Measurements from ENCODE around the gene RBMS3. TPM values are rescaled to one million over a fixed set of nuclear protein-coding genes. Genes with fewer than 3 reads are reported as not detected.
"Not testable (repeated sequence)": the region's sequence is repeated elsewhere in the genome, so short reads cannot be mapped to it uniquely, and the experiment has no call there.

Gene RBMS3
- total RNA-seq (17.5 and 20.8 TPM in 2 replicates), polyA plus RNA-seq (20.8 and 33.4 TPM in 2 replicates)

DNA sequence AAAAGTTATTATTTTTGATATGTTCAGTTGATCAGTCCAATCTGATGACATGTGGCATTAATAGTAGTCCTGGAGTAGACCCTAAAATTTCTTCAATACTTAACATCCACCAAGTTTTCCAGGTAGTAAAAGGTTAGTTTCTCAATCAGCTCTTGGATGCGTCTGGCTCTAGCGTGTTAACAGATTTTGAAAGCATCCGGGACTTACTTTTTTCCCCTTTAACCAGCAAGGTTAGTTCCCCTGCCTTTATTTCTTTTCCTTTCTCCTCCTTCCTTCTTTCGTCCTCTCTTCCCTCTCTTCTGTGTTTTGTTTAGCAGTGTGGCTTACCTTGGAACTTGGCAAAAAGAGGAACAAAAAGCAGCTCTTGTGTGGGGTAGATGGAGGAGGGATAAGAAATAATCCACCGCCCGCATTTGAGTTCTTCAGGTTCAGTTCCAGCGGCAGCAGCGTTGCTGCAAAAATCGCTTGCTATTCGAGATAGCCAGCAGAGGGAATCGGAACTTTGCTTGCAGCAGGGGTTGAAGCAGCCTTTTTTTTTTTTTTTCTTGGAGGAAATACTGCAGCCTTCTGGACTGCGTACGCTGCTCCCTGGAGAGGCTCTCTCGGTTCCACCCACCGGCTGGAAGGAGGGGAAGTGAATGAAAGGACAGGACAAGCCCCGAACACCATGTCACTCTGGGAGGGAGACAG is at the start of gene RBMS3:
Gene RBMS3, plus strand, starts transcription at position 668 of the 690 bp plus-strand sequence.
- H3K4me3 ChIP-seq = peak within 1 kb of the TSS; percentile 54
- H3K4me1 ChIP-seq (ENCODE audit: low read depth) = peaks cover 15% of the 10 kb centered on the region
- H3K27me3 ChIP-seq = no peaks in the 10 kb centered on the region
- no peaks in the 10 kb centered on the region for H3K36me3 ChIP-seq
- TF ChIP-seq, protein P1, sequence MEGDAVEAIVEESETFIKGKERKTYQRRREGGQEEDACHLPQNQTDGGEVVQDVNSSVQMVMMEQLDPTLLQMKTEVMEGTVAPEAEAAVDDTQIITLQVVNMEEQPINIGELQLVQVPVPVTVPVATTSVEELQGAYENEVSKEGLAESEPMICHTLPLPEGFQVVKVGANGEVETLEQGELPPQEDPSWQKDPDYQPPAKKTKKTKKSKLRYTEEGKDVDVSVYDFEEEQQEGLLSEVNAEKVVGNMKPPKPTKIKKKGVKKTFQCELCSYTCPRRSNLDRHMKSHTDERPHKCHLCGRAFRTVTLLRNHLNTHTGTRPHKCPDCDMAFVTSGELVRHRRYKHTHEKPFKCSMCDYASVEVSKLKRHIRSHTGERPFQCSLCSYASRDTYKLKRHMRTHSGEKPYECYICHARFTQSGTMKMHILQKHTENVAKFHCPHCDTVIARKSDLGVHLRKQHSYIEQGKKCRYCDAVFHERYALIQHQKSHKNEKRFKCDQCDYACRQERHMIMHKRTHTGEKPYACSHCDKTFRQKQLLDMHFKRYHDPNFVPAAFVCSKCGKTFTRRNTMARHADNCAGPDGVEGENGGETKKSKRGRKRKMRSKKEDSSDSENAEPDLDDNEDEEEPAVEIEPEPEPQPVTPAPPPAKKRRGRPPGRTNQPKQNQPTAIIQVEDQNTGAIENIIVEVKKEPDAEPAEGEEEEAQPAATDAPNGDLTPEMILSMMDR (IDR thresholded peaks at IDR 0.05; ENCODE audit: low read depth, low read length) = peak; percentile 63
- peak; percentile 87 to 97 for DNase-seq (ENCODE audit: low read depth in 1 of 2, low spot score in 1 of 2)
- H3K9me3 ChIP-seq (ENCODE audit: low read depth) = no peaks in the 10 kb centered on the region
- H3K27ac ChIP-seq = peak within 1 kb of the TSS; percentile 95

GRCh38 chr3:29233126-29233525 is 47.7 kb upstream of the RBMS3 start:
- peak; percentile 27 to 35 for DNase-seq (ENCODE audit: low read depth in 1 of 2, low spot score in 1 of 2)
- not testable (repeated sequence) for H3K4me3 ChIP-seq

DNA sequence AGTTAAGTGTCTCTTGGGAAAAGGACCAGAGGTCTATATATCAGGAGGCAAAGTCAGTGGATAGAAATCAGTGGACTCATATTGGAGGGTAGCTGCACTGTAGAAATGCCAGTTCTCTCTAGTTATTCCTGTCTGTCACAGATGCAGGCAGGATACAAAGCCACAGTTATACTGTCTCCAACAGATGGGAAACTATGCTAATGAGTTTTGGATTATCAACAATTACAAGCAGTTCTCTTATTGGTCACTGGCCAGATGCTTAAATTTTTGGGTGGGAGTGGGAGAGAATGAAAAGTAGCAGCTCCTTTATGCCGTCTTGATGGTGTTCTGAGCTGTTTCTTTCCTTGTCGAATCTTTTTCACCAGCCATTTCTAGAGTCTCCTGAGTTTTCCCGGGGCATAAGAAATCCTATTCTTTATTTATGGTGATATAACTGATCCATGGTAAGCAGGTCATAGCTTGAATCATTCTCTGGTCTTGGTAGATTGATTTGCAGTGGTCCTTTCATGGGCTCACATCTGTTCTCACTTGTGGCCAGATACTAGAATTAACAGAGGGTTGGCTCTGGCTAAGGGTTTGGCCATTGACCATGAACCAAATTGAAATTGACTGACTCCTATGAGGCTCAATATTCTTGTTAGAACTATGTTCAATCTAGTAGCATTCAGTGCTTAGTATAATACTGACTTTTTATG is 44.6 kb upstream of the RBMS3 start:
- H3K27me3 ChIP-seq = no peaks in the 10 kb centered on the region
- DNase-seq (ENCODE audit: low read depth in 1 of 2, low spot score in 1 of 2) = no peak
- no peaks in the 10 kb centered on the region for H3K36me3 ChIP-seq
- H3K9me3 ChIP-seq (ENCODE audit: low read depth) = no peaks in the 10 kb centered on the region
- H3K4me3 ChIP-seq = no peak overlapping the region
- TF ChIP-seq, protein P1 (IDR thresholded peaks at IDR 0.05; ENCODE audit: low read depth, low read length) = no peak
- H3K27ac ChIP-seq = no peak overlapping the region
- no peaks in the 10 kb centered on the region for H3K4me1 ChIP-seq (ENCODE audit: low read depth)

More at GRCh38 chr3:29233126-29233525, 47.7 kb upstream of the RBMS3 start:
- not testable (repeated sequence) for H3K27ac ChIP-seq; H3K36me3 ChIP-seq; H3K9me3 ChIP-seq (ENCODE audit: low read depth); H3K27me3 ChIP-seq
- H3K4me1 ChIP-seq (ENCODE audit: low read depth) = peaks cover 14% of the 10 kb centered on the region

DNA sequence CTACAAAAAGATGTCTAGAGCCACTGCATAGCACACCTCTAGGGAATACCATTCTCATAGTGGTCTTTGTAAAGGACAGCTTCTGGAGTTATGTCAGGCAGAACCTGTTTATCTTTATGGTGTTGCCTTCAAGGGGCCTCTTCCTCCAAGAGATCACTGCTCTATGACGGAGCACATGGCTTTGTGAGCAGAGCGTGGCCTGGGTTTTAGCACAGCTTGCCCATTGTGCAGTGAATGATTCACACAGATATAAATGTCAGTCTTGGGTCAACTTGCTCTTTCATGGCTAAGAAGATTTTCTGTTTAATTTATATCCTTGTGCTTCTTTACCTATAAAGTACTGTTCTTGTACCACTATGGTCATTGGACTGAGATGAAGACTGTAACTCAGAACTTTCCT is 41.5 kb upstream of the RBMS3 start:
- peak in 1 of 2 donors; percentile 37 for DNase-seq (ENCODE audit: low read depth in 1 of 2, low spot score in 1 of 2)

GRCh38 chr3:29240248-29240647 is 40.6 kb upstream of the RBMS3 start:
- Histone ChIP-seq H3K27me3 (no peaks in the 10 kb centered on the region), H3K9me3 (ENCODE audit: low read depth) (no peaks in the 10 kb centered on the region), H3K36me3 (no peaks in the 10 kb centered on the region), H3K4me1 (ENCODE audit: low read depth) (no peaks in the 10 kb centered on the region), H3K27ac (no peak overlapping the region), H3K4me3 (no peak overlapping the region)
- TF ChIP-seq, protein P1 (IDR thresholded peaks at IDR 0.05; ENCODE audit: low read depth, low read length) = no peak
- peak in 1 of 2 donors; percentile 74 for DNase-seq (ENCODE audit: low read depth in 1 of 2, low spot score in 1 of 2)

More for the DNA sequence above, 41.5 kb upstream of the RBMS3 start:
- no peaks in the 10 kb centered on the region for H3K4me1 ChIP-seq (ENCODE audit: low read depth)
- no peak overlapping the region for H3K4me3 ChIP-seq
- no peaks in the 10 kb centered on the region for H3K27me3 ChIP-seq
- no peak overlapping the region for H3K27ac ChIP-seq
- H3K9me3 ChIP-seq (ENCODE audit: low read depth) = no peaks in the 10 kb centered on the region
- no peaks in the 10 kb centered on the region for H3K36me3 ChIP-seq
- TF ChIP-seq, protein P1 (IDR thresholded peaks at IDR 0.05; ENCODE audit: low read depth, low read length) = no peak

- no peaks in the 10 kb centered on the region for H3K27me3 ChIP-seq
- H3K4me3 ChIP-seq = no peak overlapping the region
- no peaks in the 10 kb centered on the region for H3K4me1 ChIP-seq (ENCODE audit: low read depth)
- H3K9me3 ChIP-seq (ENCODE audit: low read depth) = no peaks in the 10 kb centered on the region
- H3K36me3 ChIP-seq = no peaks in the 10 kb centered on the region
- no peak overlapping the region for H3K27ac ChIP-seq
- DNase-seq (ENCODE audit: low read depth in 1 of 2, low spot score in 1 of 2) = no peak
- TF ChIP-seq, protein P1 (IDR thresholded peaks at IDR 0.05; ENCODE audit: low read depth, low read length) = no peak
Observed at GRCh38 chr3:29240887-29241286, 40.0 kb upstream of the RBMS3 start.
